Stimulated activated CD4-positive, alpha-beta T cell treated with anti-CD3 and anti-CD28 coated beads, Interleukin-1b, Interleukin-23, amount 100 ng/mL, for 24 hours (primary cell): ENCODE measurements around the gene PRLH.

Experiments
- DNase-seq, 4 experiments: peaks; one replicate each; pipeline ENCODE4 v3.0.0-alpha.2; 2020; ENCODE audit warnings: low read depth in 4 of 4, low spot score in 1 of 4

Gene PRLH

DNA sequence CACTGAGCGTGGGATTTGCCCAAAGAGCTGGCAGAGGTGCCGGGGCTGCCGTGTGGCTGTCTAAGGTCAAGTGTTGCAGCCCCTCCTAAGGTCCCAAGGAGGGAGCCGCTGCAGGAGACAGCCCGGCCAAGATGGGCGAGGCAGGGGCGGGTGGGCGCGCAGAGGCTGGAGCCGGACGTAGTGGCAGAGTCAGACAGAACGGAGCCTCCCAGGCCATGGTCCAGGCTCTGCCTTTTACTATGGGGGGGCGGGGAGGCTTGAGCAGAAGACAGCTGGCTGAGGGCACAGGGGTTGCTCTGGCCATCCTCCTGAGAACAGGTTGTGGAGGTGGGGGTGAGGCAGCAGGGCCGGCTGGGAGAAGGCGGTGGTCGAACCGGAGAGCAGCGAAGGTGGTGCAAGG is 27.5 kb upstream of the PRLH start:
- DNase-seq = no peak

GRCh38 chr2:237539681-237540080 is 26.7 kb upstream of the PRLH start:
- no peak for DNase-seq

DNA sequence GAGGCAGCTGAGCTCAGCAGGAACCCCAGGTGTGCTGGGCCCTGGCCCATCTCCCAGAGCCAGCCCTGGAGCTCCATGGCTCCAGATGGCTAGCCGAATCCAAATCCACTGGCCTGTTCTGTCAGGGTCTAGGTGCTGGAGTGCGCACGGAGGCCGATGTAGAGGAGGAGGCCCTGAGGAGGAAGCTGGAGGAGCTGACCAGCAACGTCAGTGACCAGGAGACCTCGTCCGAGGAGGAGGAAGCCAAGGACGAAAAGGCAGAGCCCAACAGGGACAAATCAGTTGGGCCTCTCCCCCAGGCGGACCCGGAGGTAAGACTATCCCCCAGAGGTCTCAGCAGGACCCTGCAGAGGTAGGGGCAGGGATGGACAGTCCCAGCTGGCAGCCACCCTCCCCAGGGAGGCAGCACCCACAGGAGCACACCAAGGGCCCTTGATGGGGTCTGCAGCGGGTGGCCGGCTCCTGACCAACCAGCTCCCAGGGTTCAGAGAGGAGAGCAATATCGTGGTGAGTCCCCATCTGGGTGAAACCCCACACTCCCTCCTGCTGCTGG is 26.1 kb upstream of the PRLH start:
- DNase-seq = no peak

DNA sequence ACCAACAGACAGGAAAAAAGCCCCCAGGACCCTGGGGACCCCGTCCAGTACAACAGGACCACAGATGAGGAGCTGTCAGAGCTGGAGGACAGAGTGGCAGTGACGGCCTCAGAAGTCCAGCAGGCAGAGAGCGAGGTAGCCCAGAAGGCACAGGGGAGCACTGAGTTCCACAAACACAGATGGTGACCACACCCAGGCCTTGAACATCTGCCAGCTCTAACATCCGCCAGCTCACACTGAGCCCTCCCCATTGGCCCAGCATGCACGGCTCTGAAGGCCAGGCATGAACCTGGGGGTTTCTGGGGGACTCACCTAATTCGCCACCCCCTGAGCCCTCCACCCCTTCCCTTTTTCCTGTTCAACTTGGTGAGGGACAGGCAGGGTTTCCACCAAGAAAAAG is 25.6 kb upstream of the PRLH start:
- DNase-seq = no peak

GRCh38 chr2:237541243-237541642 is 25.1 kb upstream of the PRLH start:
- DNase-seq = no peak

GRCh38 chr2:237542001-237542704 is 24.2 kb upstream of the PRLH start:
- DNase-seq = no peak

DNA sequence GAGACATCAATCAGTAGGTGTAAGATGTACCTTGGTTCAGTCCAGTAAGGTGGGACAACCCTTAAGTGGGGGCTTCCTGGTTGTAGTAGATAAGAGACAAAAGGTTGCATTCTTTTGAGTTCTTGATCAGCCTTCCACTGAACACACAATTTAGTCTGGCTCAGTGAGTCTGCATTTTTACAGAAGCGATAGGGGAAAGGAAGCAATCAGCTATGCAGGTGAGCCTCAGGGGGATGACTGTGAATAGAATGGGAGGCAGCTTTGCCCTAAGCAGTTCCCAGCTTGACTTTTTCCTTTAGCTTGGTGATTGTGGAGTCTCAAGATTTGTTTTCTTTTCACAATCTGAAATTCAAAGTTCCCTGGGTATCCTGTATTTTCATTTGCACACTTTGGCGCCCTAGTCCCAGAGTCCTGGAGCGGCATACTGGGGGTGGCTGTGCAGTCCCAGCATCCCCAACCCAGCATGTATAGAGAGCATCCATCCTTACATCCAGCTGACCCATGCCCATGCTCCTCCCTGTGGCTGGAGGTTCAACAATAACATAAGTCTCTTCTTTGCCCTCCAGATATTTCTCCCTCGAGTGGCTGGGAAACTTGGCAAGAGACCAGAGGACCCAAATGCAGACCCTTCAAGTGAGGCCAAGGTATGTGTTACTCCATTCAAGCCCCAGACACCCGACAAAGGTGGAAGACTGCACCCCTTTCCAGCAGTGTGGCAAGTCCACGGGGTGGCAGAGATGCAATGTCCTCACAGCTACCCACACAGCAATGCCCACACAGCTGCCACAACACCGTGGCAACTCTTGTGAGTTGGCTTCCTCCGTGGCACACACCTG is 20.1 kb upstream of the PRLH start:
- DNase-seq = no peak

- no peak for DNase-seq
Observed at GRCh38 chr2:237546876-237547395, 19.4 kb upstream of the PRLH start.

GRCh38 chr2:237547841-237548416 is 18.4 kb upstream of the PRLH start:
- no peak for DNase-seq

- no peak for DNase-seq
Observed at GRCh38 chr2:237549216-237549615, 17.2 kb upstream of the PRLH start.

DNA sequence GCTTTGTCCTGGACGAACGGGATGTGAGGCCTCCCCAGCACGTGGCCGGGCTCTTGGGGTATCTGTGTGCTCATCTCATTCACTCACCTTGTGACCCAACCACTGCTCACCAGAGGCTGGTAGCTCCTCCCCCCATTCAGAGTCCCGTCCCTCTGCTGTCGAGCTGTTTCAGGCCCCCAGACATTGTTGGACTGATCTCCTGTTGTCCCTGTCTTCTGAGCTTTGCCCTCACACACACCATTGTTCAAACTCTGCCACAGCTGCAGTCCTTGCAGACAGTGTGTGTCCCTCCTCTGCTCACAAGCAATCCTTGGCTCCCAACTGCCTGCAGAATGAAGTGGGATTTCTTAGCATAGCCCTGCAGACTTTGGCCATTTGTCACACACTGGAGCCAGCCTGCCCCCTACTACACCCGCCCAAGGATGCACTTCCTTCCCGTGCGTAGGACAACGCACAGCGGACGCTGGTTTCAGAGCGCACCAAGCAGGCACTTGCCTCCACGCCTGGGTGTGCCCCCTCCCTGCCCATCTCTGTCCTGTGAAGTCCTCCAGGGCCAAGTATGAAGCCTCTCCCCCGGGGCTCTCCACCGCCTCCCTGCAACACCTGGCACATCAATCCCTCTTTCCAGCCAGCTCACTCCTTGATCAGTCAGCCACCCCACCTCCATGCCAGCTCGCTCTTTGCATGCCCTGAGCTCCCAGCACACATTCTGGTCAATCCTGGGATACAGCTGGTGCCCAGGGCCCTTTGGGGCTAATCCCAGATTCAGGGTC is 16.5 kb upstream of the PRLH start:
- DNase-seq = no peak

DNA sequence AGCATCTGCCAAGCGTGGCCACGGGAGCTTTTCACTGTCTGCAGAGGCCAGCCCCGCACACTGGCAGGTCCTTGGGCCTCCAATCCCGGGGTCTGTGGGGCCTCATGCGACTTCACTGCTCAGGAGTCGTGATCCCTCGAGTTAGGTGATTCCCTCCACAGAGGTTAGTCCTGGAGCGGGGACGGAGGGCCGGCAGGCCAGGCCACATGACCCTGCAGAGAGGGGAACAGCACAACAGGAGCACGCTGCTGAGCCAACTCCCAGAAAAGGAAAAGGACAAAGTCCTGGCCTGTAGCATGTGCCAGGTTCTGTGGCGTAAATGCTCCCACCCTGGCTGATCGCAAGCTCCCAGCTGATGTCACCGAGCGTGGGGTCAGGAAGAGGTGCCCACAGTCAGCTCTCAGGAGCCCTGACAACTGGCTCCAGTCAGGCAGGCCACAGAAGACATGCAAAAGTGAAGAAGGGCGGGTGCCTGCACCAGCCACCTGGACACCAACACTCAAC is 15.3 kb upstream of the PRLH start:
- no peak for DNase-seq

GRCh38 chr2:237552908-237553307 is 13.5 kb upstream of the PRLH start:
- no peak for DNase-seq

GRCh38 chr2:237553948-237554347 is 12.4 kb upstream of the PRLH start:
- no peak for DNase-seq

DNA sequence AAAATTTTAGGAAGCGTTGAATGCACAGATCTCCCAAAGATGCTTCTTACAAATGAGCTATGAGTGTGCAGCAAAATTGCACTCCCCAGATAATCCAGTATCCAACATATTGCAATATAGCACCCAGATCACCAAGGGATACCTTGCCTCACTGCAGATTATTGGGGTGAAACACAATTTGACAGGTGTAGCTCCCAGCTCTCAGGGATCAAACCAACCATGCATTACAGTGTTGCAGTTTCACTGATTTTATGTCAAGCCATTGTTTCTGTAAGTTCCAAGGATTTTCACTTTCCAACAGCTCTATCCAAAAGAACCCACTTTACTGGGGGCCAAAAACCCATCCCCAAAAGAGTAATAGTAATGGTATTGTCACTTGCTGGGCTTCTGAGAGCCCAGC is 10.8 kb upstream of the PRLH start:
- DNase-seq = no peak

DNA sequence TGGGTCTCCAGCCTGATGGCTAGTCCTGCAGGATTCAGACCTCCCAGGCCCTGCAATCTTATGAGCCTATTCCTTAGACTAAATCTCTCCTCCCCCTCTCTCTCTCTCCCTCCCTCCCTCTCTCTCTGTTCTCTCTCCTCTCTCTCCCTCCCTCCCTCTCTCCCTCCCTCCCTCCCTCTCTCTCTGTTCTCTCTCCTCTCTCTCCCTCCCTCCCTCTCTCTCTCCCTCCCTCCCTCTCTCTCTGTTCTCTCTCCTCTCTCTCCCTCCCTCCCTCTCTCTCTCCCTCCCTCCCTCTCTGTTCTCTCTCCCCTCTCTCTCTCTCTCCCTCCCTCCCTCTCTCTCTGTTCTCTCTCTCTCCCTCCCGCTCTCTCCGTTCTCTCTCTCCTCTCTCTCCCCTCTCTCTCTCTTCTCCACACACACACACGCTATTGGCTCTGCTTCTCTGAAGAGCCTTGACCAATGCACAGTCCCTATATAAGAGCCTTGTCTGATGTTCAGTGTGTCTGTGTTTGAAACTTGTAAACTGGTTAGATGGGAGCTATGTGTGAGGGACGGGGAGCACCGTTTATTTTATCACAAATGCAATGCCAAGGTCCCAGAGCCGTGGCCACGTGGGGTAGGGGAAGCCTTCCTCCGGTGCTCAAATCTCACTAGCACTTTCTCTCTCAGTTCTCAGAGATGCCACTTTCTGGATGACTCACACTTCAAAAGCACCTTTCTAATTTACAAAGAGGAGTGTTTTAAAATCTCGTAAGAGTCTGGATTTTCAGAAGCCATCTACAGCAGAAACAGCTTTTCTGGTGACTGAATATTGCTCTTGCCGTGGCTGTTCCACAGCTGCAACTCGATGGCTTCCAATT is 9.4 kb upstream of the PRLH start:
- DNase-seq = peak in 2 of 4 experiments; percentile 22 to 47

- DNase-seq = no peak
Observed at GRCh38 chr2:237557633-237558015, 8.8 kb upstream of the PRLH start.

DNA sequence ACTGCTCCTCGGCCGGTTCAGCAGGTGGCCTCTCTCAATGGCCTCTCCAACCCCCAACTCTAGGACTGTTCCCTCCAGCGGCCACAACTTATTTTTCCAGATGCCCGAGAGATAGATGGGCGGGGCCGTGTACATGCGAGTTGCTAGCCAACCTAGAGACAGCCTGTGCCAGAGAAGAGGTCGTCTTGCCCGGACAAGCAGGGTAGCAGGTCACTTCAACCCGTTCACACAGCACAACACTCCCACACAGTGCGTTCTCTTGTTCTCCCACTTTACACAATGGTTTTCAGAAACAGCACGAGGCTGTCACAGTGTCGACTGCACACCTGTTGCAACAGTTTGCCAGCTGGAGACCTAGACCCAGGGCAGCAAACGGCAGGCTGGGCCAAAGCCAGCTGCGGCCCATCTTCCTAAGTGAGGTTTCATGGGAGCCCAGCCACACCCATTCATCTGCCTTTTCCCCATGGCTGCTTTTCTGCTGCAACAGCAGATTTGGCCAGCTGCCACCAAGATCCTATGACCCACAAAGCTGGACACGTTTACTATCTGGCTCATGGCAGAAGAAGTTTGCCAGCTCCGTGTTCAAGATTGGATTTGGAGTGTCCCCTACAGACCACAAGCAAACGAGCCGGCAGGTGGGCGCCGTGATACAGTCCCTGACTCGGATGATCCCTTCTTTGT is 7.3 kb upstream of the PRLH start:
- no peak for DNase-seq

- DNase-seq = no peak
Observed at GRCh38 chr2:237561221-237561620, 5.2 kb upstream of the PRLH start.
